Measurements from ENCODE around the gene EIF4EBP2. TPM values are rescaled to one million over a fixed set of nuclear protein-coding genes. Genes with fewer than 3 reads are reported as not detected.

EIF4EBP2 gene
- total RNA-seq, 1 donor from 2014 or later: 77.2 TPM

GRCh38 chr10:70380350-70381135 is 23.4 kb upstream of the EIF4EBP2 start:
- peaks cover 11% of the 10 kb centered on the region for H3K4me1 ChIP-seq
- intact Hi-C loops (cut with DNase I): no loop called here
- no peak for TF ChIP-seq CTCF (IDR thresholded peaks at IDR 0.05)

GRCh38 chr10:70381471-70382421 is 22.2 kb upstream of the EIF4EBP2 start:
- DNase-seq (peak; percentile 59), ATAC-seq (peak; percentile 45 to 52)
- H3K36me3 ChIP-seq: no peaks in the 10 kb centered on the region
- H3K27me3 ChIP-seq (ENCODE audit: low read depth): no peaks in the 10 kb centered on the region
- intact Hi-C loops (cut with DNase I): no loop called here
- peak overlapping the region; percentile 63 for H3K27ac ChIP-seq
- peaks cover 6% of the 10 kb centered on the region for H3K9me3 ChIP-seq
- peak overlapping the region; percentile 92 for H3K4me3 ChIP-seq
- H3K4me1 ChIP-seq: peaks cover 11% of the 10 kb centered on the region
- TF ChIP-seq CTCF (IDR thresholded peaks at IDR 0.05): no peak

More at GRCh38 chr10:70380350-70381135, 23.4 kb upstream of the EIF4EBP2 start:
- DNase-seq: no peak
- Histone ChIP-seq H3K27ac (no peak overlapping the region), H3K27me3 (ENCODE audit: low read depth) (no peaks in the 10 kb centered on the region), H3K4me3 (no peak overlapping the region), H3K36me3 (no peaks in the 10 kb centered on the region), H3K9me3 (peaks cover 6% of the 10 kb centered on the region)
- ATAC-seq: no peak

GRCh38 chr10:70391654-70392053 is 12.3 kb upstream of the EIF4EBP2 start:
- H3K27me3 ChIP-seq (ENCODE audit: low read depth): no peaks in the 10 kb centered on the region

GRCh38 chr10:70396140-70396539 is 7.8 kb upstream of the EIF4EBP2 start:
- no peaks in the 10 kb centered on the region for H3K4me1 ChIP-seq
- no peaks in the 10 kb centered on the region for H3K9me3 ChIP-seq
- no peaks in the 10 kb centered on the region for H3K27me3 ChIP-seq (ENCODE audit: low read depth)
- H3K36me3 ChIP-seq: no peaks in the 10 kb centered on the region
- TF ChIP-seq CTCF (IDR thresholded peaks at IDR 0.05): no peak
- DNase-seq (no peak), ATAC-seq (no peak)
- H3K27ac ChIP-seq: no peak overlapping the region
- intact Hi-C loops (cut with DNase I): no loop called here
- H3K4me3 ChIP-seq: no peak overlapping the region

More at GRCh38 chr10:70391654-70392053, 12.3 kb upstream of the EIF4EBP2 start:
- no peak for ATAC-seq
- Histone ChIP-seq H3K4me3 (no peak overlapping the region), H3K27ac (no peak overlapping the region), H3K36me3 (no peaks in the 10 kb centered on the region), H3K9me3 (no peaks in the 10 kb centered on the region), H3K4me1 (no peaks in the 10 kb centered on the region)
- intact Hi-C loops (cut with DNase I): no loop called here
- DNase-seq: no peak
- TF ChIP-seq CTCF (IDR thresholded peaks at IDR 0.05): no peak

- Histone ChIP-seq H3K4me1 (peaks cover 7% of the 10 kb centered on the region), H3K9me3 (no peaks in the 10 kb centered on the region), H3K27me3 (ENCODE audit: low read depth) (no peaks in the 10 kb centered on the region), H3K27ac (no peak overlapping the region), H3K36me3 (no peaks in the 10 kb centered on the region), H3K4me3 (no peak overlapping the region)
- no peak for ATAC-seq
- intact Hi-C loops (cut with DNase I): no loop called here
- no peak for TF ChIP-seq CTCF (IDR thresholded peaks at IDR 0.05)
- no peak for DNase-seq
Measured at GRCh38 chr10:70399177-70399576, 4.8 kb upstream of the EIF4EBP2 start.

Data from lower lobe of right lung (tissue), 2 donors.